A549 treated with CORT108297 at 1 μM for 4 hours (cell line): Measurements from ENCODE around the gene CLCA4. TPM values are rescaled to one million over a fixed set of nuclear protein-coding genes. Genes with fewer than 3 reads are reported as not detected.

Source experiments
- total RNA-seq: library from RNA; stranded (reverse); fragments of 200-300 nt; extraction: Qiagen RNA extraction; gene quantifications from 5 replicates; pipeline ENCODE4 v1.2.3, GENCODE V29; 2022

CLCA4 gene, protein sequence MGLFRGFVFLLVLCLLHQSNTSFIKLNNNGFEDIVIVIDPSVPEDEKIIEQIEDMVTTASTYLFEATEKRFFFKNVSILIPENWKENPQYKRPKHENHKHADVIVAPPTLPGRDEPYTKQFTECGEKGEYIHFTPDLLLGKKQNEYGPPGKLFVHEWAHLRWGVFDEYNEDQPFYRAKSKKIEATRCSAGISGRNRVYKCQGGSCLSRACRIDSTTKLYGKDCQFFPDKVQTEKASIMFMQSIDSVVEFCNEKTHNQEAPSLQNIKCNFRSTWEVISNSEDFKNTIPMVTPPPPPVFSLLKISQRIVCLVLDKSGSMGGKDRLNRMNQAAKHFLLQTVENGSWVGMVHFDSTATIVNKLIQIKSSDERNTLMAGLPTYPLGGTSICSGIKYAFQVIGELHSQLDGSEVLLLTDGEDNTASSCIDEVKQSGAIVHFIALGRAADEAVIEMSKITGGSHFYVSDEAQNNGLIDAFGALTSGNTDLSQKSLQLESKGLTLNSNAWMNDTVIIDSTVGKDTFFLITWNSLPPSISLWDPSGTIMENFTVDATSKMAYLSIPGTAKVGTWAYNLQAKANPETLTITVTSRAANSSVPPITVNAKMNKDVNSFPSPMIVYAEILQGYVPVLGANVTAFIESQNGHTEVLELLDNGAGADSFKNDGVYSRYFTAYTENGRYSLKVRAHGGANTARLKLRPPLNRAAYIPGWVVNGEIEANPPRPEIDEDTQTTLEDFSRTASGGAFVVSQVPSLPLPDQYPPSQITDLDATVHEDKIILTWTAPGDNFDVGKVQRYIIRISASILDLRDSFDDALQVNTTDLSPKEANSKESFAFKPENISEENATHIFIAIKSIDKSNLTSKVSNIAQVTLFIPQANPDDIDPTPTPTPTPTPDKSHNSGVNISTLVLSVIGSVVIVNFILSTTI
- total RNA-seq, result not detected in 5 replicates

GRCh38 chr1:86546787-86547221, at the start of gene CLCA4:
Gene CLCA4, plus strand, starts transcription at chr1:86547078. Its CDS starts 42 bp downstream, at chr1:86547120.

Other genes starting within 250 kb of the CLCA4 start
- 9.1 to 10.2 TPM (median 9.9 TPM) in 5 replicates for gene ODF2L, start 150.8 kb upstream of the CLCA4 start, total RNA-seq
- not detected in 5 replicates for gene CLCA2, start 122.9 kb upstream of the CLCA4 start, total RNA-seq
- not detected in 5 replicates for gene CLCA1, start 78.2 kb upstream of the CLCA4 start, total RNA-seq
- gene SH3GLB1, start 157.5 kb downstream of the CLCA4 start, total RNA-seq, result 32.9 to 38.0 TPM (median 35.6 TPM) in 5 replicates